Activated CD4-positive, CD25-positive, alpha-beta regulatory T cell treated with anti-CD3 and anti-CD28 coated beads, Interleukin-2, amount 50 U/mL, for 24 hours (primary cell): Measurements from ENCODE around the gene C9orf72.
A peak's percentile ranks its signal among the peaks of the same experiment; 100 is the strongest.

Source experiments
- ATAC-seq, 2 donors: fragments of 150-1000 bp; cut with Tn5 transposase; one replicate each; pipeline ENCODE4 v1.10.0; 2021; ENCODE audit warnings: mild to moderate bottlenecking in 1 of 2, moderate library complexity in 1 of 2

The C9orf72 gene

DNA sequence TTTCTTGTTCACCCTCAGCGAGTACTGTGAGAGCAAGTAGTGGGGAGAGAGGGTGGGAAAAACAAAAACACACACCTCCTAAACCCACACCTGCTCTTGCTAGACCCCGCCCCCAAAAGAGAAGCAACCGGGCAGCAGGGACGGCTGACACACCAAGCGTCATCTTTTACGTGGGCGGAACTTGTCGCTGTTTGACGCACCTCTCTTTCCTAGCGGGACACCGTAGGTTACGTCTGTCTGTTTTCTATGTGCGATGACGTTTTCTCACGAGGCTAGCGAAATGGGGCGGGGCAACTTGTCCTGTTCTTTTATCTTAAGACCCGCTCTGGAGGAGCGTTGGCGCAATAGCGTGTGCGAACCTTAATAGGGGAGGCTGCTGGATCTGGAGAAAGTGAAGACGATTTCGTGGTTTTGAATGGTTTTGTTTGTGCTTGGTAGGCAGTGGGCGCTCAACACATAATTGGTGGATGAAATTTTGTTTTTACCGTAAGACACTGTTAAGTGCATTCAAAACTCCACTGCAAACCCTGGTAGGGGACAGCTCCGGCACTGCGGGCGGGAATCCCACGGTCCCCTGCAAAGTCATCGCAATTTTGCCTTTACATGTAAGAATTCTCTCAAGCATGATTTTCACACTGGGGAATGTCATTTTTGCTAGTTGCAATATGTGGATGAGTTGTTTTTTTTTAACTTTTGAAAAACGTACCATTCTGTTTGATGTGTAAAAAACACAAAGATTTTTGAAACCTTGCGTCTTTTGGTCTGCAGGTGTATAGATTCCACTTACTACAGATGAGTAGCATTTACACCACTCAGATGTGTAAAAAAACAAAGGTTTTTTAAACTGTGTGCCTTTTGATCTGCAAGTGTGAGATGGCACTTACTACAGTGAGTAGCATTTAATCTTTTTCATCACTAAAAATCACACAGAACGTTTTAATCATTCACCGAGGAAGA, 631 bp upstream of the C9orf72 start:
- ATAC-seq = peak; percentile 81 to 82

DNA sequence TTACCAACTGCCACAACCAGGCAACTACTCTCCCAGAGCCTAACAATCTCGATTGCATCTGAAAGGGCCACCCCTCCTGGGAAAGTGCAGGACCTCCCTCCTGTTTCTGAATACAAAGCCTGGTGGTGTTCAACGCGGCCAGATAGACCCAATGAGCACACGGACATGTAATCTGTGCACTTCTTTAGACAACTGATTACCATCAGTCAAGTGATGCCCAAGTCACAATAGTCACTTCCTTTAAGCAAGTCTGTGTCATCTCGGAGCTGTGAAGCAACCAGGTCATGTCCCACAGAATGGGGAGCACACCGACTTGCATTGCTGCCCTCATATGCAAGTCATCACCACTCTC, 739 bp downstream of the C9orf72 start:
- ATAC-seq = peak; percentile 61 to 65

DNA sequence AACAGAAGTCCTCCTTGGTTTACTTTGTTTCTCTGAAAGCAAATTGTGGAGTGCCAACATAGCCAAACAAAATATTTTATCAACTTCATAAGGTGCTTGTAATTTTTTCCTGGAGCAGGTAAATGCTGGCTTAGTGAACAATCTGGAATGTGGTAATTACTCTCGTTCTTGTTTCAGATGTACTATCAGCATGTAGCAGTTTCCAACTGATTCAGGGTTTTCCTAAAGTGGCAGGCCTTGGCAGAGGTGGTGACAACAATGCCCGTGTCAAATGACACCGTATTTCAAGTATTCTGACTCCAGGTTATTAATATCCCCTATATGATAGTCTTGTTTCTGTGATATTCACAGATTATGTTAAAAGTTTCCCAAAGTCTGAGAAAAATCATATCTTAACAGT, 1.2 kb downstream of the C9orf72 start:
- no peak for ATAC-seq

DNA sequence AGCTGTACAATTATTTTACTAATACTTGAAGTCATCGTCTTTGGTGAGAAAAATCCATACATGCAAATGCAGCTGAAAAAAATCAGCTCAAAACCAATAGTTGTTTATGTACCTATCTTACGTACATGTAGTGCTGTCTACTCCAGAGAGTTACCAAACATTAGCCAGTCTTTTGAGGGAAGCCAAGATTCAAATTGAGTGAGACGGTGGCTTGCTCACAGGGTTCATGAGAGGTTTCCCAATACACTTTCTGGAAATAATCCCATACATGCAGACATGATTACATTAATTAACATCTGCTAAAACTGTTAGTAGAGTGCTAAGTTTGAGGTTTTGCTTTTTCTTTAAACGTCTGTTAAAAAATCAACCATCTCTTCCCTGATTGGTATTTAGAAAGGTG, 2.3 kb downstream of the C9orf72 start:
- ATAC-seq = no peak

DNA sequence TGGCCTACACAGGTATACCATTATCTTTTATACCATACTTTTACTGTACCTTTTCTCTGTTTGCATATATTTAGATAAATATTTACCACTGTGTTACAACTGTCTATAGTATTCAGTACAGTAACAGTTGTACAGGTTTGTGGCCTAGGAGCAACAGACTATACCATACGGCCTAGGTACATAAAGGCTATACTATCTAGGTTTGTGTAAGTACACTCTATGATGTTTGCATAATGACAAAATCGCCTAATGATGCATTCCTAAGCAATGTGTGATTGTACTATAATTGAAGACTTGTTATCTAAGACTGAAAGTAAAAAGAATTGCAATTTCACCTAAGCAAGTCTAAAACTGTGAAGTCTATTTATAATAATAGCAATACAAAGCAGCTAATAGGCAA, 3.9 kb downstream of the C9orf72 start:
- ATAC-seq = no peak

DNA sequence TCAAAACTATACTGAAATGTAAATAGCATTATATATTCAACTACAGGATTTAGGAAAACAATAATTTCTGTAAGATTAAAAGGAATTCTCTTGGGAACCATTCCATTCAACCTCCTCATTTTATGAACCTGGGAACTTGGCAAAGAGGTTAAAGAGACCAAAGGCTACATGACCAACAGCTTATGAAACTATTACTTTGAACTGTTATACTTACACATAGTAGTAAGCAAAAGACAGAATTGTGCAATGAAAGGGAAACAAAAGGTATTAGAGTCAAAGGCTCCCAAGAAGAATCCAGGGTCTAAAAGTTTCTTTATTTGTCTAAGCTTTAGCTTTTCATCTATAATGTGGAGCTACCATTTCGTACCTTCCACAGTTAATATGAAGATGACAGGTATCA, 7.2 kb downstream of the C9orf72 start:
- no peak for ATAC-seq

DNA sequence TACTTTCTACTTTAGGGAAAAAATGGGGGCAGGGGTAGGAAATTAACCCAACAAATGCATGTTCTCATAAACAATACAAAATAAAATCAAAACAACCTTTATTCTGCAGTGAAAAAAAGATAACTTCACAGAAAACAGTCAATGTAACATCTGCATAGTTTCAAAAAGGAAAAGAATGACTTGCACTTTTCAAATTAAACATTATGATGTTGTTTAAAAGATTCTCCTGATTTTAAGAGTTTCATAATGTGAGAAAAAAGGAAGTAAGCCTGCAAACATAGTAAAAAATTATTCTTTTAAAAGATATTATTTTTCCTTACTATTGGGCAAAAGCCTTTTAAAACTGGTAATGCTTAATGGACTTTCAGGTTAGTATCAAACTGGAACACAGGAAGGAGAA, 7.6 kb downstream of the C9orf72 start:
- ATAC-seq = no peak

DNA sequence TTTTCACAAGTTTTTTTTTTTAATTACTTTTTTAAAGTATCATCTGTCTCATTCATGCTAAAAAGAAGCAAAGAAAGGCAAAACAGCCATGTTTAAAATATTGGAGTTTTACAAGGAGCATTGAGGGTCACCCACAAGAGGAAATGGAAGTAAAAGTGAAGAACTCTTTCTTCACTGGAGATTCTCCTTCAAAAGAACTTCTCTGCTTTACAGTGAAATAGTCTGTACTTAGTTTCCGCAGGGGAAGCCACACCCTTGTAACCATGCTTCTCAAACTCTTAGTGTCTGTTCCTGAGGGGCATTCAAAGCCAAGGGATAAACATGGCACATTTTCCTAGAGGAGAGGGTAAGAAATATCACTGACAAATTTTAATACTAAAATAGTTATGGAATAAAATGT, 8.6 kb downstream of the C9orf72 start:
- ATAC-seq = no peak

DNA sequence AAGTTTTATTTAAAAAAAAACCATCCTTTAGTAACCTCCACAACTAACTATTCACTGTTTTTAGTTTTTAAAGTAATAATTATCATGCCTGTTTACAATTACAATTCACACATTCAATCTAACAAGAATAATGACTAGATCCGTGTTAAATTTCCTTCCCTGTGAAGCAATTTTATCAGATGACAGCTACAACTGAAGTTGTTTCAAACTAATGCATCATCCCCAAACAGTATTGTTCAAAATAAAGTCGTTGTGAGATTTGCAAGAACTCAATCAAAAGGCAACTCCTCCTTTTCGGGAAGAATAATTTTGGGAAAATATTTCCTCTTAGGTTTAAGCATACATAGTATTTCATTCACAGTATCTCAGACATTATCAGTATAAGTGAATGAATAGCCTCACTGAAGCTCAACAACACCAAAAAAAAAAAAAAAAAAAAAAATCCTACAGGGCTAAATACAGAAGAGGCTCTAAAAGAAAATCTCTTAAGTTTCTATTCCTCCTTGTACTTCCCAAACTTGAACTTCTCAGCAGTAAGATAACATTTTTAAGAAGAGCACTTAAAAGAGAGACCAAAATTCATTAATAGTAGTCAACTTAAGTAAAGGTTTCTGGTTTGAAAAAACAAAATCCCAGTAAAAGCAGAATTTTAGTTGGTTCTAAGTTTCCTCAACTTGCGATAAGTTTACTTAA, 9.4 kb downstream of the C9orf72 start:
- ATAC-seq = no peak

DNA sequence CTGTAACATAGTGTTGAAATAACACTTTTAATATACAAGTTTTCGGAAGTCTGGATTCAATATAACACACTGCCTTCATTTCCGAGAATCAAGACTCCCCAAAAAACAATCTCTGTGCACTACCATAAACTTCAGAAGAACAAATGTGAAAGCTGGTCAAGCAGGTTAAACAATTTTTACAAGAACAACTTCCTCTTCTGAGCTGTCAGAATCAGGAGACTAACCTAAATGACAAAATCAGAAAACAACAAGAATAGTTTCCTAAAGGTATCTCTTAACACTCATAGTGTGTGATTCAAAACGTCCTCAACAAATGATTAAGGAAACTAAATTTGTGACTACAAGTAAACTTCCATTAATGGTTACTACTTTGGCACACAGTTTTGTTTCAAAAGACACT, 11.6 kb downstream of the C9orf72 start:
- no peak for ATAC-seq

DNA sequence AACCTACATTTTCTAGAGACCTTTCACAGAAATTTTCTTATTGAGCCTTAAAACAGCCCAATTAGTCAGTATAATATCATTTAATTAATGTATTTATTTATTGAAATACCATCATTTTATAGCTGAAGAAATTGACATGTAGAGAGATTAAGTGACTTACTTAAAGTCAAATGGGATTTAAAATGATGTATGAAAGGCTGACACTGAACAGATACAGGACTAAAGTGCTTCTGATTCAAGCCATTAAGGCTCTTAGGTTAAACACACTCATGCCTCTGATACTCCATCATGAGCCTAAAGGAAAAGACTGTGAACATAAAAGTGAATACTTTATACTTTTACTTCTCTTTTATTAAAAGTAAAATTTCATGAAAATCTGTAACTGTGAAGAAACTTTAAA, 12.8 kb downstream of the C9orf72 start:
- no peak for ATAC-seq

DNA sequence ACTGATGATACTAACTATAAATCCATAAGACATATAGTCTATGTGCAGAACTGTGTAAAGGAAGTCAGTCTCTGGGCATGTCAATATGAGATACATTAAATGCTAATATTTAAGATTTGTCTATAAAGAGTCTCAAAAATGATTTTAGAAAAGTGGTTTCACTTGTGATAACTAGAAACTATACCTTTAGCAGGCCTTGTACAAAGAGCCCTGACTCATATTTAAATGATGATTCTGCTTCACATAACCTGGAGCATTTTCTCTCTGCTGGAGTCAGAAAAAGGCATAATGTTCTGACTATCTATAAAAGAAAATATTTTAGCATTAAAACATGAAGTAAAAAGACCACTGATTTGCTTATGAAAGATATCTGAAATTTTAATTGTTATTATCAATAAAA, 15.0 kb downstream of the C9orf72 start:
- ATAC-seq = no peak

DNA sequence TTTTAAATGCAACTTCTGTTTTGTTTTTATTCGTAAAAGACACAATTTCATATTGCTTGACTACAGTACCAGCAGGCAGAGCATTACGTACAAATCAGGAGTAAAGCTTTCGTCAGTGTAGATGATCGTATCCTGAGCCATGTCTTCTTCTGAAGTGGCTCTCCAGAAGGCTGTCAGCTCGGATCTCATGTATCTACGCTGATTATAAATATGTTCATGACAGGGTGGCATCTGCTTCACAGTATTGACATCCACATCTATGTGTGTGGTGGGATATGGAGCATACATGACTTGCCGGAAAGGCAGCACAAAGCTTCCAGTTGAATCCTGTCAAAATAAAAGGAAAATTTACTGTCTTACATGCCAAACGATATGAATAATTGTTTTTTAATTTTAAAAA, 16.8 kb downstream of the C9orf72 start:
- no peak for ATAC-seq

DNA sequence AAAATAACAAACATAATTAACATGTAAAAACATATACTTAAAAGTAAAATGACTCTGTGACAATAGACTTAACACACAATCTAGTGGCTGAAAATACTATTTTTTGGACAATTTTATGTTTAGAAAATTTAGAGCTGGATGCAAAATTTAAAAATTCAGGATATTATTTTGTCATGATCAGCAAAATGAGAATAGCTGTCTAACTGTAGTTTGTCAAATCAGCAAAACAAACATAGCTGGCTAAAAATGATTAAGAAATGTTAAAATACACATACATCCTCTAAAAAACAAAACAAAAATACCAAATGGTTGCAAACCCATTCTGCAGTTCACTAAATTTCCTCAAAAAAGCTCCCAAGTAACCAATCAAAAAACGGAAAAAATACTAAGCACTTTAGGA, 18.6 kb downstream of the C9orf72 start:
- no peak for ATAC-seq

DNA sequence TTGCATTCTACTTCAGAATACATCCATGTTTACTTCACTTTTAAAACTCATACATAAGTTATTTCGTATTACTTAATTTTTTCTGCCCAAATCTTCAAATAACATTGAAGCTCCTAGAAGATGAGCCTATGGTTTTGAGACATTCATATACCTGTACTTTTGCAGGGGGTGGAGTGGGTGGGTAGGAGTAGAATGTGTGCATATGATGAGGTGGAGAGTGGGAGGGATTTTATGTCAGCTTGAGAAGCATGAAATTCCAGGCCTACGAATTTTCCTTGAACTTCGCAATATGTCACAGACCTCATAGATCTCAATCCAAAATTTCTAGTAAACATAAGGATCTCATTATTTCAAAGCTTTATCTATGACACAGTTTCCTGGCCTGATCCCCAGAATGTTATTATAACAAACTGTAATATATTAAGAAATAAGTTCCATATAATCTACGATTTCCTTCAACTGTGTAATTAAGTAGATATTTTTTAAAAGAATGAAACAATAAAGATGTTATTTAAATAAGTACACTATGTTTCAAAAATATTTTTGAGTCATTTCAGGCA, 24.0 kb downstream of the C9orf72 start:
- no peak for ATAC-seq

DNA sequence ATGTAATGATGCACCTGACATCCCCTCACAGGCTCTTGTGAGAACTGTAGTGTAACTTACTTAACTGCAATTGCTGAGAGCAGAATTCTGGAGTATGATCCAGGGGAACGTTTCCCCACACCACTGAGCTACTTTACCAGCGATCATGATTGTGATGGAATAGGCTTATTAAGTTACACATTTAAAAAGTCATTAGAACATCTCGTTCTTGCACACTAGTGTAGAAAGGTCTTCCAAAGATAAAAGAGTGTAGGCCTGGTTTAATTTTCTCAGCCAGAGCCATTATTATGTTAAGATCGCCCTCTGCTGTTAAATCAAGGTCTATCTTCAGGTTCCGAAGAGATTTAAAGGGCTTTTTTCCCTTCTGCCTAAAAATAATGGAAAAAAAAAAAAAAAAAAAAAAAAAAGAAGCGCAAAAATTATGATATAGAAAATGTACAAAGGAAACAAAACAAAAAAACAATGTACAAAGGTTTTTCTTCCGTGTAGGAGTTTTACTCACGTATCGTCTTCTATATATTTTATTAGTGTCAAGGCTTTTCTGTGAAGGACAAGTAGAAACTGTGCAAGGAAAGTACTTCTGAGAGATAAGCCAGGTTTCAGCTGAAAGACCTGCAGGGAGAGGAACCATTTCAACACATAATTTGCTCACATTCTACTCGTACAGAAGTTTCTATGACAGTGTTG, 25.1 kb downstream of the C9orf72 start:
- ATAC-seq = no peak

DNA sequence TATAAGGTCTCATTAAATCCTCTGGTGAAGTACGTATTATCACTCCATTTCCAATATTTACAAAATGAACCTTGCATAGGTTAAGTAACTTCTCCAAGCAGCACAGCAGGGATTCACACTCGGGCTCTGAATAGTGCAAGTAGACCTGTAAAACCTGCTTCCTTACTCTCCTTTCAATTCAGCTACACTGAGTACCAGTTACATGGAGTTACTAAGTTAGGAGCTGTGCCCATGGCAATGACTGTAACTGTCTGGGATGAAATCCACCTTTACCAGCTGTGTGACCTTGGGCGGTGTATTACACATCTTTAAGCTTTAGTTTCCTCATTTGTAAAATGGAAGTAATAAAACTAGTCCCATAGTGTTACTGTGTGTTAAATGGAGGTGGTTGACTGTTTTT, 27.8 kb downstream of the C9orf72 start:
- ATAC-seq = no peak

DNA sequence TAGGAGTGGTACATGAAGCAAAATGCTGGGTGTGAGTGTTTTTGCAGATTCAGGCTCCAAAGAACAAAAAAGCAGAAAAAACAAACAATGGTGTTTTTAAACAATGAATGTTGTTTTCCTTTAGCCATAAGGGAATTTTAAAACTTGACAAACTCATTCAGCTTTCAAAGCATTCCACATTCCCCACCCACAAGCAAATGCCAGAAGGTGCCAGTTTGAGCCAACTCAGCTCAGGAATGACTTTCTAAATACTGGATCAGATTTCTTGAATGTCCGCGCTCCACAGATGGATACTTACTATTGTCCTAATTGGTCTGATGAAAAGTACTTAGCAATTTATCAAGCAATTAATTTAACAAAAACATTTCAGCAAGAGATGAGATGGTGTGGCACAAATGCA, 30.8 kb downstream of the C9orf72 start:
- ATAC-seq = no peak

DNA sequence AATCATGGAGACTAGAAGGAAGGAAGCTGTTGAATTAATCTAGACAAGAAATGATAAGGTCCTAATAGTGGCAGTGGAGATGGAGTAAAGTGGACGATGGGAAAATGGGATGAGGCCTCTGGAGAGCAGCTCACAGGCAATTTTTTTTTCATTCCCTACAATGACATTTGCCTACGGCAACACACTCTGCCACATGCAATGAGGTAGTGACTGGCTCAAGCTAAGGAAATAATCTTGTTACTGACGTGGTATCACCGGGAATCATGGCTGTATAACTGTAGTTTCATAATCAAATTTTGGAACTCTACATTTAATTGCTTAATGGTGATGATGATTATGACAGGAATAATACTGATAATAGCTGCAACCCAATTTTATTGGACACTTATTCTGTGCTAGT, 31.5 kb downstream of the C9orf72 start:
- ATAC-seq = no peak

DNA sequence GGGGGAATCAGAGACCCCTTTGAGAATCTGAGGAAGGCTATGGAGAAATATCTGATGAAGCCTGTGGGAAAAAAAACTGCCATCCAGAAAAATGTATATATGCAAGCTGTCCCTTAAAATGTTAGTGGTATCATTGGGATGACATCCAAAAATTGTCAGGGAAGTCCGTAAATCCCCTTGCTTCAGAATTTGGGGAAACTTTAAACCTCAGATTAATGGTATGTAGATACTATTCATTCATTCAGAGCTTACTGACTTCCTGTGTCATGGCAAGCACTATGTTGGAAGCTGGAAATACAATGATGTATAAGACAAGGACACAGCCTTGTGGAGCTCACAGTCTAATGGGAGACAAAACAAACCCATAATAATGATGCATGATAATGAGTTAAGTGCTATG, 32.8 kb downstream of the C9orf72 start:
- ATAC-seq = no peak

DNA sequence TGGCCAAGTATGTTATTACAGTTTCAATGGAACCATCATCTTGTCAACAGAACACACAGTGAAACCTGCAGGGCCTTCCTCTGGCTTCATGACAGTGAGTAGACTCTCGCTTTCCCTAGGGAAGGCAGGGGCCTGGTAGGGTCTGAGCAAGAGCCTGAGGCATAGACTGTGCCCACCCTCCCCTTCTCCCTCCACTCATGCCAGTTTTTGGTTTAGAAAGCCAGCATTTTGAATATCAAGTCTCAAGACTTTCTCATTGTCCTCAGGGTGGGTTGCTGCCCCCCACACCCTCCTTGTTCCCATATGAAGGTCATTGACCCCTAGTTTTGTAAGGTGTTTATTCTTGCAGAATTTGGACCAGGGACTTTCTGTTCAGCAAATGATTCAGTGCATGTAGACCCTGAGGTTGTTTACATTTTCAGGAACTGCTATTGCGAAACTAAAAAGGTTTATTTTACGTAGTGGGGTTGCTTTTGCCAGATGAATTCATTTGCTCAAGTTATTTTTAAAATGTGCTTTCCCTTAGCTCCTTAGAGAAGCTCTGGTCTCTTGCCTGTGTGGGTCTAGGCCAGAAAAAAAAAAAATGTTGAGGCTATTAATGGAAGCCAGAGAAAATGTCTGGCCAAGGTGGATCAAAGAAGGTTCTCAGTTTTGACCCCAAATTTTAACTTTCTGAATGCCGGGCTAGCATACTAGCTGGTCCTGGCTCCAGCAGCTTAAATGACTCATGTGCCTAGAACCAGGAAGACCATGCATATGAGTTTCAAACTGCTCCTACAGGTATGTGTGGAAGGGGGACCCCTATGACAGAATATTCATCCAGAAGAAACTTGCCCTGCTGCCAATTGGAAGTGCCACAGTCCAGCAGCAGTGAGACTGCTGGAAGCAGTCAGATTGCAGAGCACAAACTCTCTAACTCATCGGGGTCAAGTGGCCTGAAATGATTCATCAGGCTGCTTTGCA, 33.5 kb downstream of the C9orf72 start:
- ATAC-seq = no peak

DNA sequence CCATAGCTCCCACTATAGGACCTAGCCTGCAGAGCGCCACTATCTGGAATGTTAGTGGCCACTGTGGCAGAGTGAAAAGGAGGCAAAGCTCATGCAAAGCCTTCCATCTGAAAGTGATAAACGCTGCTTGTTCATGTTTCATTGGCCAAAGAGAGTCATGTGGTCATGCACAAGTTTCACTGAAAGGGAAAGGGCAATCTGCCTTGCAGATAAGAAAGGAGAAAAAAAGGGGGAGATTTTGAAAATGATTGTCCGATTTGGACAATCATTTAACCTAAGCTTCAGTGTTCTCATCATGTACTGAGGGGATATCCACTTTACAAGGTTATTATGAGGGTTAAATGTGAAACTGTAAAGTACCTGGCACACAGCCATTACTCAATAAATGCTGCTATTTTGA, 34.6 kb downstream of the C9orf72 start:
- no peak for ATAC-seq
